GM12891 (cell line): ENCODE measurements around the gene RUNX3.

Experiments used
- POLR2A ChIP-seq: IDR thresholded peaks from 2 replicates; pipeline ENCODE4 v1.6.1; 2011; ENCODE audit warnings: low read depth, low read length, control low read depth
- SPI1 ChIP-seq: IDR thresholded peaks from 2 replicates; pipeline ENCODE4 v1.6.1; 2011; ENCODE audit warnings: low read depth, low read length, control low read depth
- TAF1 ChIP-seq: IDR thresholded peaks from 2 replicates; pipeline ENCODE4 v1.6.1; 2011; ENCODE audit warnings: low read depth, low read length, control low read depth

DNA sequence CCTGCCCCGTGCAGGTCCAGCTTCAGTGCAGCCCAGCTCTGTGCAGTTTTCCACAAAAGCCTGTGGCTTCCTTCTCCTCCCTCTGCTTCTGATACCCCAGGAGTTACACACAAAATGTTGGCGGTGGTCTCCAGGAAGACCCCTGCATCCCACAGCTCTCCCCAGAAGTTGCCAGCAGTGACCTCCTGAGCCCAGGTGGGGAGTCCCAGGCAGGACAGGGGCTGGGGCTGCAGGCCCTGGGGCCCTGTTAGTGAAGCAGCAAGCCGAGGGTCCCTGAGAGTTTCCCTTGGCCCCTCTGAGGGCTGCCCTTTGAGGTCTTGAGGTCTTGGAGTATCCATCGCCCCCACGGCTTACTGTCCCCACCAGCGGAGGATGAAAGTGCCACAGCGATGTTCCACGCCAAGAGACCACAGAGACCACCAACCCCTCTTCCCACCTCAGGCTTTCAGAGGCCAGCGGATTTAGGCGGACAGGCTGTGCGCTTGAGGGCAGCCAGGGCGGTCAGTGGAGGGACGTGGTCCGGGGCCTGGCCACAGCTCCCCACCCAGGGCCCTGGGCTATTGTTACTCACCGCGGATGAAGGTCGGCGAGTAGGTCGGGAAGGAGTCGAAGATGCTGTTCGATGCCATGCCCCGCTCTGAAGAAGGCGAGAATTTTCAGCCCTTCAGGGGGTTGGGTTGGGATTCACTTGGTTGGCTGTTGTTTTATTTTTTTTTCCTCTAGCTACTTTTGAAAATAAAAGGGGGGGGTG lies 34.0 kb upstream of the RUNX3 start:
- no peak for TF ChIP-seq POLR2A
- no peak for TF ChIP-seq SPI1
- no peak for TF ChIP-seq TAF1
